T47D (cell line): ENCODE results near the gene PHLPP1.
"Not testable (repeated sequence)": the region's sequence is repeated elsewhere in the genome, so short reads cannot be mapped to it uniquely, and the experiment has no call there.

Experiments used
- DNase-seq, 2 experiments: peaks; one replicate each; pipeline versions ENCODE4 v3.0.0 to v3.0.0-alpha.2; 2011 to 2012; ENCODE audit warnings: low read depth in 1 of 2, low spot score in 1 of 2
- JUND ChIP-seq: IDR thresholded peaks from 2 replicates; pipeline ENCODE4 v1.6.1; 2012; ENCODE audit warnings: low read depth
- in situ Hi-C: cut with HindIII; loops from 2 replicates; pipeline ENCODE4 v1.10.0; 2016; ENCODE audit warnings: low sequenced_read_pairs, low pct_unique_long_range_greater_than_20kb

PHLPP1 gene

DNA sequence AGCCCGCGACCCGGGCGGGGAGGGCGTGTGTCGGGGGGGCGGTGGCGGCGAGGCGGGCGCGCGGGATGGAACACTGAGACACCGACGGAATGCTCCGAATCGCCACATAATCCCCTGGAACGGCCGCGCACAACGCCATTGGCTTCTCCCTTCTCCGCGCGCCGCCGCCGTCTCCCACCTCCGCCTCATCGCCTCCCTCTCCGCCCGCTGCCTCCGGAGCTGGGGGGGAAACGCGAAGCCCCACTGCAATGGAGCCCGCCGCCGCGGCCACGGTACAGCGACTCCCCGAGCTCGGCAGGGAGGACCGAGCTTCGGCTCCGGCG lies at the start of gene PHLPP1:
Gene PHLPP1 (plus strand): TSS at position 106 of the 323 bp plus-strand sequence. CDS start 143 bp downstream, at position 249.
- no peak for TF ChIP-seq JUND
- DNase-seq: no peak
- in situ Hi-C loops: no loop called here

DNA sequence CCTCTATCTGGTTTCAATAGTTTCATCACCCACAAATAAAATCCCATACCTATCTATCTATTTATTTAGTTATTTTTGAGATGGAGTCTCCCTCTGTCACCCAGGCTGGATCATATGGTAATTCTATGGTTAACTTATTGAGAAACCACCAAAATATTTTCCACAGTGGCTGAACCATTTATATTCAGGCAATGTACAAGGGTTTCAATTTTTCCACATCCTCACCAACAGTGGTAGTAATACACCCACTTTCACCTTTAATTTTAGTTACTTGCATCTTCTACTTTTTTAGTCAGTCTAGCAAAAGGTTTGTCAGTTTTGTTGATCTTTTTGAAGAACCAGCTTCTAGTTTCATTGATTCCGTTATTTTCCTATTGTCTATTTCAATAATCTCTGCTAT lies 46.1 kb upstream of the PHLPP1 start:
- in situ Hi-C loops: no loop called here
- no peak for TF ChIP-seq JUND
- no peak for DNase-seq

GRCh38 chr18:62670573-62670972 lies 44.8 kb upstream of the PHLPP1 start:
- TF ChIP-seq JUND: no peak
- in situ Hi-C loops: no loop called here
- DNase-seq: no peak

DNA sequence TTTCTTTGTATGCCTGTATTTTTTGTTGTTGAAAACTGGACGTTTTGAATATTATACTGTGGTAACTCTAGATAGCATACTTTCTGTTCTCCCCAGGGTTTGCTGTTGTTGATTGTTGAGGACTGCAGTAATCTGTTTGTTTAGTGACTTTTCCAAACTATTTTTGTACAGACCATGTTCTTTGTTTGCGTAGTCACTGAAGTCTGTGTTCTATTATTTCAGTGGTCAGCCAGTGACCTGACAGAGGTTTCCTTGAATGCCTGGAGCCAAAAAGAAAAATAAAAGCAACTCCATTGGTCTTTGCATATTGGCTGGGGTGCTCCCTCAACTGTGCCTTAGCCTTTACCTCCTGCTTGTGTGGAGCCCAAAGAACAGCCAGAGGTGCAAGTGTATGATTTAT lies 42.7 kb upstream of the PHLPP1 start:
- TF ChIP-seq JUND: no peak
- in situ Hi-C loops: no loop called here
- DNase-seq: peak in 1 of 2 experiments; percentile 7

DNA sequence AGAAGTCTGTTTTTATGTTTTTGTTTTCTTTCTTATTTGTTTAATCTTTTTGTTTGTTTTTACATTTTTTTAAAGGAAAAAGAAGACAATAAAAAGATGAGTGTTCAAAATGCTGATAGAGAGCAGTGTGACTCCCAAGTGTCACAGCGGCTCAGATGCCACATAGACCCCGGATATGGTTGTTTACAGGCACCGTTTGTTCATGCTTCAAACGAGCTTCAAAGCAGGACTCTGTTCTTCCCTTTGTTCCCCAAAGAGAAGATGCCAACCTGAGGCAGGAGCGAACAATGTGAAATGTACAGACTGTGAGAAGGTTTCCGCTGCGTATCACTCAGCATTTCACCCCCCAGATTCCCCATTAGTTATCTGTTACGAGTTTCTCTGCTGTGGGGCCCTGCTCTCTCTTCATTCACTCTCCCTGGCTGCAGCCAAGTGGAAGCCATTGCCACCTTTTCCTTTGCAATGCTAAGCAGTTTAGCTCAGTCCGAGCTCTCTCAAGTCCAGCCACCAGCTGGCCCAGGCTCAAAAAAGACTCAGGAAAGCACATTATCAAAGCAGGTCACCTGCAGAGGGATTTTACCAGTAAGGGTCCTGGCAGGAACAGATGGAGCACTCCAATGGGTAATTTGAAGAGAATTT lies 36.4 kb upstream of the PHLPP1 start:
- DNase-seq: no peak
- in situ Hi-C loops: no loop called here
- no peak for TF ChIP-seq JUND

- no peak for TF ChIP-seq JUND
- in situ Hi-C loops: no loop called here
- no peak for DNase-seq
Observed at GRCh38 chr18:62682371-62682770, 33.0 kb upstream of the PHLPP1 start.

- DNase-seq: peak in 1 of 2 experiments; percentile 9
- no peak for TF ChIP-seq JUND
- in situ Hi-C loops: no loop called here
Observed at GRCh38 chr18:62683935-62684334, 31.4 kb upstream of the PHLPP1 start.

DNA sequence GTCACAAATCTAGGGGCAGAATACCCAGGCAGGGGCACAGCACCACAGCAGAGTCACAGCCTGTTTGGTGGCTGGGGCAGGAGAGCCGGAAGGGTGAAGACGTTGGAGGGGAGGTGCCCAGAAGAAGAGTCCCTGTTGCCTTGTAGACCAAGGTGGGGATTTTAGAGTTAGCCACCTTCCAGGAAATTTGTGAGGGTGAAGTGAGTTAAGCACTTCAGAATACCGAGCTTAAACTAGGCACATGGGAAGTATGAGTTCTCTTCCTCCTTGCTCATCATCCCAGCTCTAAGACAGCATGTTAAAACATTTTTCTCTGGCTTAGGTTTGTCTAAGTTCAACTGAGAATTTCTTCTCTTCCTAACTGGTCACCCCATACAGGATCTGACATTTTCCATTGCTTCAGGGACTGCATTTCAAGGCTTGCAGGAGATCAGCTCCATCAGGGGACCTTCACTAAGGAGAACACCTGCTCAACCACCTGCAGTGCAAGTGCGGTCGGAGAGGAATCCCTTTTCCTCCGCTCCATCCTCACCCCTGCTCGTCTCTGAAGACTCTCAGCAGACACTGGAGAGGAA lies 26.5 kb upstream of the PHLPP1 start:
- TF ChIP-seq JUND: no peak
- in situ Hi-C loops: no loop called here
- no peak for DNase-seq

- TF ChIP-seq JUND: no peak
- in situ Hi-C loops: no loop called here
- no peak for DNase-seq
Observed at GRCh38 chr18:62690236-62690815, 25.0 kb upstream of the PHLPP1 start.

DNA sequence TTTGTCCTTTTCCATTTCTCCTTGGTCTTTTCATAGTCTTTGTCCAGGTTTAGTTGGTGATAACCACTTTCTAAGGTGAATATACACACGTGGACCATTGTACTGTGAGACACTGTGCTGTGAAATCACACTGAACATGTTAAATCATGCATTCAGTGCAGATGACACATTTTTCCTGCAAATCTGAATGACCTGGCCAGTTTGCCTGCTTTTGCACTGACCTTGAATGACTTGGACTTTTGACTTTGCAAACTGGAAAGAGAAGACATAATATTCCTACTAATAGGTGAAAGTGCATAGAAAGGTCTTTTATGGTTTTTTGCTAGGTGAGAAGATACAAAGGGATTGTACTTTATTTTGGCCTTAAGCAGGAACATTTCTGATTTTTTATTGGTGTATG lies 21.7 kb upstream of the PHLPP1 start:
- in situ Hi-C loops: no loop called here
- TF ChIP-seq JUND: no peak
- DNase-seq: no peak

GRCh38 chr18:62697636-62698035 lies 17.7 kb upstream of the PHLPP1 start:
- TF ChIP-seq JUND: no peak
- in situ Hi-C loops: no loop called here
- no peak for DNase-seq

DNA sequence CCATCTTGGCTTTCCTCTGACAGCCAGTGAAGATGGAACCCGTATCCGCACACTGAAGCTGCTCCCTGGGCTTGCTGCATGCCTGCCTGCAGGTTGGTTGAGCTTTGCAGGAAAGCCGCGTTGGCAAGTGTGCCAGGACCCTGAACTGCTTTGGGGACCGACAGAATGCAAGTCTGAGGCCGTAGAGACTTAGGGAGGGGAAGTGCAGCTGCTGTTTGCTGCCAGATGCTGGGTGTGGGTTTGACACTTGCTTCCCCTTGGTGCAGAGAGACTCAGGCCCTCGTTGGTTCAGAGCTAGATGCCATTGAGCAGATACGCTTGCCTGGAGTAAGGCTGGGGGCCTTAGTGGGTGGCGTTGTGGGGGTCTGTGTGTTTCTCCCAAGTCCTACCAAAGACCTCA lies 13.1 kb upstream of the PHLPP1 start:
- DNase-seq: no peak
- TF ChIP-seq JUND: no peak
- in situ Hi-C loops: no loop called here

DNA sequence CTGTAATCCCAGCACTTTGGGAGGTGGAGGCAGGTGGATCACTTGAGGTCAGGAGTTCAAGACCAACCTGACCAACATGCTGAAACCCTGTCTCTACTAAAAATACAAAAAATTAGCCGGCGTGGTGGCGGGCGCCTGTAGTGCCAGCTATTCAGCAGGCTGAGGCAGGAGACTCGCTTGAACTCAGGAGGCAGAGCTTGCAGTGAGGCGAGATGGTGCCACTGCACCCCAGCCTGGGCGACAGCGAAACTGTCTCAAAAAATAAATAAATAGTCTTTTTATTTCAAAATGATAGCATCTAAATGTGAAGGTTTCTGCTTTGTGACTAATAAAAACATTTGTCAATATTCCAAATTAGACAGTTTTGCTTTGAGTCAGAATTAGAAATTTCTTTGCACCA lies 8.5 kb upstream of the PHLPP1 start:
- in situ Hi-C loops, DNase-seq: not testable (repeated sequence)

DNA sequence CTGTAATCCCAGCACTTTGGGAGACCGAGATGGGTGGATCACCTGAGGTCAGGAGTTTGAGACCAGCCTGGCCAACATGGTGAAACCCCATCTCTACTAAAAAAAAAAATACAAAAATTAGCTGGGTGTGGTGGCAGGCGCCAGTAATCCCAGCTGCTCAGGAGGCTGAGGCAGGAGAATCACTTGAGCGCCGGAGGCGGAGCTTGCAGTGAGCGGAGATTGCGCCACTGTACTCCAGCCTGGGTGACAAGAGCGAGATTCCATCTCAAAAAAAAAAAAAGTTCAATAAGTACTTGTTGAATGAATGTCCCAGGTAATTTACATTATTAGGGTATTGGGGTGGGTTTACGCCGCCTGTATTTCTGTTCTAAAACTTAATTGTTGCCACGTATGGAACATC lies 5.4 kb upstream of the PHLPP1 start:
- in situ Hi-C loops, DNase-seq: not testable (repeated sequence)
